CD4-positive, CD25-positive, alpha-beta regulatory T cell (primary cell): ENCODE data around the gene DUSP8. TPM values are rescaled to one million over a fixed set of nuclear protein-coding genes. Genes with fewer than 3 reads are reported as not detected.

Source experiments
- ATAC-seq, 2 donors: fragments of 150-1000 bp; cut with Tn5 transposase; one replicate each; pipeline ENCODE4 v1.10.0; 2021; ENCODE audit warnings: low read depth in 2 of 2, moderate number of reproducible peaks in 2 of 2, moderate library complexity in 1 of 2
- DNase-seq, 3 donors: peaks; one replicate each; pipeline versions ENCODE4 v3.0.0 to v3.0.0-alpha.2; 2012 to 2022; ENCODE audit warnings: mixed read lengths in 1 of 3
- H3K27ac ChIP-seq: one replicate; pipeline ENCODE4 v1.7.0; 2013; ENCODE audit warnings: mild to moderate bottlenecking, low read length; ENCODE audit not compliant: insufficient read depth, poor library complexity, severe bottlenecking
- H3K27me3 ChIP-seq: one replicate; pipeline ENCODE4 v1.7.0; 2013; ENCODE audit warnings: low read length; ENCODE audit not compliant: control insufficient read depth, insufficient read depth
- H3K36me3 ChIP-seq: one replicate; pipeline ENCODE4 v1.7.0; 2013; ENCODE audit warnings: mild to moderate bottlenecking, low read length, moderate library complexity; ENCODE audit not compliant: control insufficient read depth, insufficient read depth
- H3K4me1 ChIP-seq: 2 replicates; pipeline ENCODE4 v1.7.0; 2013; ENCODE audit warnings: mild to moderate bottlenecking, low read length; ENCODE audit not compliant: insufficient read depth, control insufficient read depth, poor library complexity, severe bottlenecking
- H3K4me3 ChIP-seq: one replicate; pipeline ENCODE4 v1.7.0; 2013; ENCODE audit warnings: low read depth, mild to moderate bottlenecking, low read length, moderate library complexity
- H3K9me3 ChIP-seq, 2 experiments: 1 replicate in 1 of 2; 2 replicates in 1 of 2; pipeline ENCODE4 v1.7.0; 2013; ENCODE audit warnings: low read length in 2 of 2, mild to moderate bottlenecking in 1 of 2, moderate library complexity in 1 of 2; ENCODE audit not compliant: control insufficient read depth in 2 of 2
- H3K27ac Mint-ChIP-seq, 3 donors: one replicate each; pipeline ENCODE4 v1.8.0; 2020 to 2022; ENCODE audit warnings: mild to moderate bottlenecking in 3 of 3, mixed read lengths in 3 of 3, moderate library complexity in 2 of 3
- H3K27me3 Mint-ChIP-seq: one replicate; pipeline ENCODE4 v1.8.0; 2022; ENCODE audit warnings: mild to moderate bottlenecking, mixed read lengths
- H3K36me3 Mint-ChIP-seq: one replicate; pipeline ENCODE4 v1.8.0; 2020; ENCODE audit warnings: mixed read lengths
- H3K4me1 Mint-ChIP-seq, 4 donors: one replicate each; pipeline ENCODE4 v1.8.0; 2020 to 2022; ENCODE audit warnings: mixed read lengths in 4 of 4, mild to moderate bottlenecking in 1 of 4
- H3K4me3 Mint-ChIP-seq, 4 donors: one replicate each; pipeline ENCODE4 v1.8.0; 2020 to 2022; ENCODE audit warnings: mild to moderate bottlenecking in 4 of 4, mixed read lengths in 4 of 4, moderate library complexity in 3 of 4
- H3K9me3 Mint-ChIP-seq, 7 donors: one replicate each; pipeline ENCODE4 v1.8.0; 2020 to 2022; ENCODE audit warnings: mixed read lengths in 7 of 7, mild to moderate bottlenecking in 3 of 7, moderate library complexity in 2 of 7
- polyA plus RNA-seq, 4 donors: library from polyadenylated mRNA; unstranded; fragments of 300-500 nt; fragmentation: Illumina TruSeq; gene quantifications; one replicate each; pipeline ENCODE4 v1.2.3, GENCODE V29; 2021
- total RNA-seq: library from RNA; stranded (reverse); gene quantifications from one replicate; pipeline ENCODE4 v1.2.3, GENCODE V29; 2022

The DUSP8 gene
- total and polyA plus RNA-seq, 5 donors from 2014 or later: 0.05 to 71.7 (median 0.08) TPM

DNA sequence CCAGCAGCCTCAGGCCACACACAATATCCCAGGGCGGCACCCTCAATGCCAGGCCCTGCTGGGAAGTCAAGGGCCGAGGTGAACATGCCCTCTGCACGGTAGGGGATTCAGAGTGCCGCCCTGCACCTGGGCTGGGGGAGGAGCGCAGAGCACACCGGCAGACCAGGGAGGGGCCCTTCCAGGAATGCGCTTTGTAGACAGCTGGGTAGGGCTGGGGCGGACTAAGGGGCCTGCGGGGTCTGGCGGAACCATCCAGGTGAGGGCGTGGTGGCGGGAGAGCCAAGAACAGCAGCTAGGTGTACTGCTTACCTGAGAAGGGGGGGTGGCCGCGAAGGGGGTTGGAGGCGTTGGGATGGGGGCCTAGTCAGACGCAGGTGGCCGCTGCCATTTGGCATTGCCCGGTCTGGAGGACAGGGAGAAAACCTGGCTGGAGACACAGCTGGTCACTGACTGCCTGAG lies 26.0 kb downstream of the DUSP8 start:
- Mint-ChIP-seq H3K27me3 (peaks cover 42% of the 10 kb centered on the region), H3K9me3 (peaks cover 0 to 1% (median 0%) of the 10 kb centered on the region in 7 donors), H3K4me3 (no peak overlapping the region), H3K4me1 (peaks cover 0 to 12% (median 0%) of the 10 kb centered on the region in 4 donors), H3K36me3 (no peaks in the 10 kb centered on the region), H3K27ac (no peak overlapping the region)
- H3K4me1 ChIP-seq: peaks cover 25% of the 10 kb centered on the region
- H3K4me3 ChIP-seq: no peak overlapping the region
- DNase-seq (no peak), ATAC-seq (no peak)
- no peak overlapping the region for H3K27ac ChIP-seq
- no peaks in the 10 kb centered on the region for H3K36me3 ChIP-seq
- no peaks in the 10 kb centered on the region for H3K9me3 ChIP-seq
- no peaks in the 10 kb centered on the region for H3K27me3 ChIP-seq

GRCh38 chr11:1545432-1545831 lies 26.6 kb downstream of the DUSP8 start:
- no peaks in the 10 kb centered on the region for H3K36me3 ChIP-seq
- H3K27me3 ChIP-seq: no peaks in the 10 kb centered on the region
- Mint-ChIP-seq H3K4me1 (peaks cover 0 to 12% (median 0%) of the 10 kb centered on the region in 4 donors), H3K9me3 (peaks cover 0 to 1% (median 0%) of the 10 kb centered on the region in 7 donors), H3K27ac (peak overlapping the region in 1 of 3 donors; percentile 76), H3K4me3 (peak overlapping the region in 1 of 4 donors; percentile 41), H3K27me3 (peaks cover 48% of the 10 kb centered on the region), H3K36me3 (no peaks in the 10 kb centered on the region)
- ATAC-seq: no peak
- DNase-seq: no peak
- peaks cover 25% of the 10 kb centered on the region for H3K4me1 ChIP-seq
- H3K9me3 ChIP-seq: no peaks in the 10 kb centered on the region
- H3K27ac ChIP-seq: no peak overlapping the region
- H3K4me3 ChIP-seq: no peak overlapping the region

- H3K27ac Mint-ChIP-seq: no peak overlapping the region
- H3K27me3 Mint-ChIP-seq: peaks cover 45% of the 10 kb centered on the region
- Histone ChIP-seq H3K36me3 (no peaks in the 10 kb centered on the region), H3K4me1 (peaks cover 25% of the 10 kb centered on the region), H3K4me3 (no peak overlapping the region), H3K27ac (no peak overlapping the region), H3K9me3 (no peaks in the 10 kb centered on the region), H3K27me3 (no peaks in the 10 kb centered on the region)
- H3K4me3 Mint-ChIP-seq: no peak overlapping the region
- DNase-seq: no peak
- ATAC-seq: no peak
- peaks cover 0 to 12% (median 0%) of the 10 kb centered on the region in 4 donors for H3K4me1 Mint-ChIP-seq
- peaks cover 0 to 2% (median 0%) of the 10 kb centered on the region in 7 donors for H3K9me3 Mint-ChIP-seq
- no peaks in the 10 kb centered on the region for H3K36me3 Mint-ChIP-seq
Observed at GRCh38 chr11:1544536-1544935, 27.5 kb downstream of the DUSP8 start.

- no peaks in the 10 kb centered on the region for H3K27me3 ChIP-seq
- Mint-ChIP-seq H3K4me1 (peaks cover 0 to 10% (median 0%) of the 10 kb centered on the region in 4 donors), H3K4me3 (no peak overlapping the region), H3K9me3 (peaks cover 0 to 2% (median 0%) of the 10 kb centered on the region in 7 donors), H3K27me3 (peaks cover 38% of the 10 kb centered on the region), H3K36me3 (no peaks in the 10 kb centered on the region), H3K27ac (no peak overlapping the region)
- DNase-seq (no peak), ATAC-seq (no peak)
- H3K4me1 ChIP-seq: peaks cover 25% of the 10 kb centered on the region
- H3K27ac ChIP-seq: no peak overlapping the region
- H3K9me3 ChIP-seq: no peaks in the 10 kb centered on the region
- H3K4me3 ChIP-seq: no peak overlapping the region
- H3K36me3 ChIP-seq: no peaks in the 10 kb centered on the region
Observed at GRCh38 chr11:1543606-1544263, 28.3 kb downstream of the DUSP8 start.

- peaks cover 0 to 7% (median 3%) of the 10 kb centered on the region in 4 donors for H3K4me1 Mint-ChIP-seq
- H3K4me3 Mint-ChIP-seq: no peak overlapping the region
- no peak overlapping the region for H3K27ac Mint-ChIP-seq
- Histone ChIP-seq H3K4me3 (no peak overlapping the region), H3K9me3 (no peaks in the 10 kb centered on the region), H3K4me1 (peaks cover 15% of the 10 kb centered on the region), H3K36me3 (no peaks in the 10 kb centered on the region), H3K27ac (no peak overlapping the region), H3K27me3 (no peaks in the 10 kb centered on the region)
- ATAC-seq (no peak), DNase-seq (no peak)
- no peaks in the 10 kb centered on the region for H3K36me3 Mint-ChIP-seq
- peaks cover 35% of the 10 kb centered on the region for H3K27me3 Mint-ChIP-seq
- H3K9me3 Mint-ChIP-seq: peaks cover 0 to 2% (median 0%) of the 10 kb centered on the region in 7 donors
Observed at GRCh38 chr11:1542267-1542666, 29.8 kb downstream of the DUSP8 start.

DNA sequence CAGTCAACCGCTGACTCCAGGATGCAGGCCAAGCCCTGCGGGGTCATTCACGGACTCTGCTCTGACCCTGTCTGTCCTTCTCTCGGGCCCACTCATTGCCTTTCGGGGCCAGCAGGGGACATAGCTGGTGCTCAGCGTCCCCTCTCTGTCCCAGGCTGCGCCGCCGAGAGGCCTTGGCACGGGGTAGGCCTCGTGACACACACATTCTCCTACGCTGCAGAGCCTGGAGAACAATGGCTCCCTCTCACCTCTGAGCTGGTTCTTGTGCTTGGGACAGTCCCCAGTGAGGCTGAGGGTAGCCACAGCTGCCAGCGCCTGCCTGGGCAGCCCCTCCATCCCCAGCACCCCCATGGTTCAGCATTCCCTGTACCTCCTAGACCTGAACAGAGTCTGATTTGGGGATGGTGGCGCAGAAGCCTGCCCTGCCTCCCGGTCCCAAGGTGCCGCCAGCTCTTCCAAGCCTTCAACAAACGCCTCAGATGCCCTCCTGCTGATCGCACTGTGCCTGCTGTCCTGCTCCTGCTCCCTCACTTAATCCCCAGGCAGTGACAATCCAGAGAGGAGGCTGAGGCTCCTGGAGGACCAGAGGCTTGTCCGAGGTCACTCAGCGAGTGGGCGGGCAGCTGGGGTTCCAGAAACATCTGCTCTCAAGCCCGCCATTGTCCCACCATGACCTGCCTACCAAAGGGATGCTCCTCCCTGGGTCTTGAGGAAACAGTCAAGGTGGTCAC lies 30.4 kb downstream of the DUSP8 start:
- Histone ChIP-seq H3K27ac (no peak overlapping the region), H3K9me3 (no peaks in the 10 kb centered on the region), H3K4me3 (no peak overlapping the region), H3K27me3 (no peaks in the 10 kb centered on the region), H3K4me1 (peaks cover 13% of the 10 kb centered on the region), H3K36me3 (peaks cover 1% of the 10 kb centered on the region)
- Mint-ChIP-seq H3K9me3 (peaks cover 0 to 2% (median 0%) of the 10 kb centered on the region in 7 donors), H3K27me3 (peaks cover 35% of the 10 kb centered on the region), H3K4me3 (peak overlapping the region in 1 of 4 donors; percentile 76), H3K36me3 (no peaks in the 10 kb centered on the region), H3K27ac (no peak overlapping the region), H3K4me1 (peaks cover 0 to 11% (median 3%) of the 10 kb centered on the region in 4 donors)
- DNase-seq: no peak
- ATAC-seq: peak in 1 of 2 donors; percentile 18

DNA sequence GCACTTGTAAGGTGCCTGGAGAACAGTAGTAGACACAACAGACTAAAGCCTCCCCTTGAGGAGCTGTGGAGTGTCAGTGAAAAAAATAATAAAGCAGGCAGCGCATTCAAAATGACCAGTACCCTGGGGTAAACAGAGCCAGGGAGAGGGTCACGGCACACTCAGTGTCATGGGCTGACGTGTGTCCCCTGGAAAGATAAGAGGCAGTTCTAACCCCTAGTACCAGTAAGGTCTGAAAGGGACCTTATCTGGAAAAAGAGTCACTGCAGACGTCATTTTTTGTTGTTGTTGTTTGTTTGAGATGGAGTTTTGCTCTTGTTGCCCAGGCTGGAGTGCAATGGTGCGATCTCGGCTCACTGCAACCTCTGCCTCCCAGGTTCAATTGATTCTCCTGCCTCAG lies 32.0 kb downstream of the DUSP8 start:
- ATAC-seq: no peak

More for the DNA sequence above, 32.0 kb downstream of the DUSP8 start:
- Histone ChIP-seq H3K4me1 (peaks cover 8% of the 10 kb centered on the region), H3K9me3 (no peaks in the 10 kb centered on the region), H3K4me3 (no peak overlapping the region), H3K36me3 (peaks cover 13% of the 10 kb centered on the region), H3K27me3 (no peaks in the 10 kb centered on the region), H3K27ac (no peak overlapping the region)
- no peak overlapping the region for H3K27ac Mint-ChIP-seq
- peaks cover 9% of the 10 kb centered on the region for H3K36me3 Mint-ChIP-seq
- DNase-seq: no peak
- H3K27me3 Mint-ChIP-seq: peaks cover 26% of the 10 kb centered on the region
- peaks cover 0 to 2% (median 0%) of the 10 kb centered on the region in 7 donors for H3K9me3 Mint-ChIP-seq
- peaks cover 0 to 22% (median 4%) of the 10 kb centered on the region in 4 donors for H3K4me1 Mint-ChIP-seq
- peak overlapping the region in 1 of 4 donors; percentile 43 for H3K4me3 Mint-ChIP-seq
